IPS DF 4.7 (cell line): ENCODE data around the gene GON7.
"Not testable (repeated sequence)": the region's sequence is repeated elsewhere in the genome, so short reads cannot be mapped to it uniquely, and the experiment has no call there.

ENCODE experiments used
- DNase-seq: peaks from one replicate; pipeline ENCODE4 v3.0.0-alpha.2; 2013; ENCODE audit warnings: low spot score; ENCODE audit errors: extremely low read depth

The GON7 gene

GRCh38 chr14:93206793-93207467 lies at the start of gene GON7, which contains the start of gene UBR7:
GON7 (minus strand) TSS chr14:93207065; CDS start chr14:93207037, 28 bp downstream.
UBR7 (plus strand) TSS chr14:93207256; CDS start chr14:93207292, 36 bp downstream.
- DNase-seq, result peak; percentile 93

- no peak for DNase-seq
Measured at GRCh38 chr14:93249128-93249831, 42.4 kb upstream of the GON7 start.

GRCh38 chr14:93246534-93246933 lies 39.7 kb upstream of the GON7 start:
- DNase-seq, result no peak

- no peak for DNase-seq
Measured at GRCh38 chr14:93245764-93246420, 39.0 kb upstream of the GON7 start.

- no peak for DNase-seq
Measured at GRCh38 chr14:93240678-93241000, 33.8 kb upstream of the GON7 start.

GRCh38 chr14:93239869-93240677 lies 33.2 kb upstream of the GON7 start:
- no peak for DNase-seq

GRCh38 chr14:93234798-93235197 lies 27.9 kb upstream of the GON7 start:
- no peak for DNase-seq

GRCh38 chr14:93233078-93233477 lies 26.2 kb upstream of the GON7 start:
- not testable (repeated sequence) for DNase-seq

- DNase-seq, result no peak
Measured at GRCh38 chr14:93232159-93232558, 25.3 kb upstream of the GON7 start.

GRCh38 chr14:93231129-93231979 lies 24.5 kb upstream of the GON7 start:
- no peak for DNase-seq

- no peak for DNase-seq
Measured at GRCh38 chr14:93230539-93230938, 23.7 kb upstream of the GON7 start.

GRCh38 chr14:93228550-93228949 lies 21.7 kb upstream of the GON7 start:
- no peak for DNase-seq

- no peak for DNase-seq
Measured at GRCh38 chr14:93223565-93223964, 16.7 kb upstream of the GON7 start.

GRCh38 chr14:93220509-93220908 lies 13.6 kb upstream of the GON7 start:
- DNase-seq, result no peak

GRCh38 chr14:93219103-93219726 lies 12.3 kb upstream of the GON7 start:
- DNase-seq, result no peak

- no peak for DNase-seq
Measured at GRCh38 chr14:93214598-93214997, 7.7 kb upstream of the GON7 start.

GRCh38 chr14:93212432-93212831 lies 5.6 kb upstream of the GON7 start:
- no peak for DNase-seq

GRCh38 chr14:93207468-93208308 lies 823 bp upstream of the GON7 start:
- DNase-seq, result no peak

GRCh38 chr14:93201155-93201704 lies 5.6 kb downstream of the GON7 start:
- no peak for DNase-seq
